Glutamatergic neuron (in vitro differentiated cells): ENCODE measurements around the gene DLX5. TPM values are rescaled to one million over a fixed set of nuclear protein-coding genes. Genes with fewer than 3 reads are reported as not detected.

Experiments used
- DNase-seq: peaks from one replicate; pipeline ENCODE4 v3.0.0; 2022
- H3K27ac Mint-ChIP-seq: one replicate; pipeline ENCODE4 v1.8.0; 2020; ENCODE audit warnings: mild to moderate bottlenecking, mixed read lengths, inconsistent platforms; ENCODE audit not compliant: unreplicated experiment
- H3K27me3 Mint-ChIP-seq: one replicate; pipeline ENCODE4 v1.8.0; 2020; ENCODE audit warnings: mild to moderate bottlenecking, moderate library complexity, mixed read lengths, inconsistent platforms; ENCODE audit not compliant: unreplicated experiment
- H3K36me3 Mint-ChIP-seq: one replicate; pipeline ENCODE4 v1.8.0; 2020; ENCODE audit warnings: mild to moderate bottlenecking, mixed read lengths, inconsistent platforms; ENCODE audit not compliant: unreplicated experiment
- H3K4me1 Mint-ChIP-seq: one replicate; pipeline ENCODE4 v1.8.0; 2020; ENCODE audit warnings: mild to moderate bottlenecking, low read depth, mixed read lengths, inconsistent platforms; ENCODE audit not compliant: unreplicated experiment
- H3K4me3 Mint-ChIP-seq: one replicate; pipeline ENCODE4 v1.8.0; 2020; ENCODE audit warnings: mild to moderate bottlenecking, mixed read lengths, inconsistent platforms; ENCODE audit not compliant: unreplicated experiment
- H3K9me3 Mint-ChIP-seq: one replicate; pipeline ENCODE4 v1.8.0; 2020; ENCODE audit warnings: mild to moderate bottlenecking, moderate library complexity, mixed read lengths, inconsistent platforms; ENCODE audit not compliant: unreplicated experiment
- total RNA-seq: library from RNA; stranded (reverse); fragmentation: NEBNext Ultra II Directional; extraction: Animal tissue kit (Norgen Biotek cat#: 25700); gene quantifications from one replicate; pipeline ENCODE4 v1.2.1, GENCODE V29; 2021; ENCODE audit not compliant: unreplicated experiment
- TF ChIP-seq, protein P1 (sequence below): fragments of 200-600 bp; sonication (generic); IDR thresholded peaks from one replicate; pipeline ENCODE4 v1.5.0; 2021; ENCODE audit not compliant: partially characterized antibody, unreplicated experiment

The DLX5 gene
- total RNA-seq, 1 donor from 2014 or later = not detected

- peaks cover 24% of the 10 kb centered on the region for H3K9me3 Mint-ChIP-seq
- peak overlapping the region; percentile 4 for H3K4me3 Mint-ChIP-seq
- H3K4me1 Mint-ChIP-seq = peaks cover 6% of the 10 kb centered on the region
- H3K36me3 Mint-ChIP-seq = no peaks in the 10 kb centered on the region
- H3K27me3 Mint-ChIP-seq = peaks cover 67% of the 10 kb centered on the region
- no peak for DNase-seq
- H3K27ac Mint-ChIP-seq = no peak overlapping the region
- TF ChIP-seq, protein P1, sequence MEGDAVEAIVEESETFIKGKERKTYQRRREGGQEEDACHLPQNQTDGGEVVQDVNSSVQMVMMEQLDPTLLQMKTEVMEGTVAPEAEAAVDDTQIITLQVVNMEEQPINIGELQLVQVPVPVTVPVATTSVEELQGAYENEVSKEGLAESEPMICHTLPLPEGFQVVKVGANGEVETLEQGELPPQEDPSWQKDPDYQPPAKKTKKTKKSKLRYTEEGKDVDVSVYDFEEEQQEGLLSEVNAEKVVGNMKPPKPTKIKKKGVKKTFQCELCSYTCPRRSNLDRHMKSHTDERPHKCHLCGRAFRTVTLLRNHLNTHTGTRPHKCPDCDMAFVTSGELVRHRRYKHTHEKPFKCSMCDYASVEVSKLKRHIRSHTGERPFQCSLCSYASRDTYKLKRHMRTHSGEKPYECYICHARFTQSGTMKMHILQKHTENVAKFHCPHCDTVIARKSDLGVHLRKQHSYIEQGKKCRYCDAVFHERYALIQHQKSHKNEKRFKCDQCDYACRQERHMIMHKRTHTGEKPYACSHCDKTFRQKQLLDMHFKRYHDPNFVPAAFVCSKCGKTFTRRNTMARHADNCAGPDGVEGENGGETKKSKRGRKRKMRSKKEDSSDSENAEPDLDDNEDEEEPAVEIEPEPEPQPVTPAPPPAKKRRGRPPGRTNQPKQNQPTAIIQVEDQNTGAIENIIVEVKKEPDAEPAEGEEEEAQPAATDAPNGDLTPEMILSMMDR = no peak
These were observed 12.9 kb downstream of the DLX5 start for GRCh38 chr7:97011536-97012364.

DNA sequence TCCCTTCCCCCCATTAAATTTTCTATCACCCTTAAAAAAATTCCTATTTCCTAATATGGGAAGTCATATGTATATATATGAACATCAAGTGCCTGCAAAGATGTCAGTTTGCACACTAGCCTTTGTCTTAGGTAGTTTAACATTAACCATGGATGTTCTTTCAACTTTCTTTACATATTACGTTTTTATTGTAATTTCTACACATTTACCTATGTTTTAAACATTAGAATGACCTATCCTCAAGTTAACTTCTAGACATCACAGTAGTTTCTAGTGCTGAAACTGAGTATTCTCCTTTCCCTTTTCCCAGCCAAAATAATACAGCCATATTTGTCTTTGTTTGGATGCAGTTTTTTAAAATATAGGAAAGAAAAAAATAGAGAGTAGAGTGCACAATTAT lies 13.5 kb downstream of the DLX5 start:
- peaks cover 5% of the 10 kb centered on the region for H3K4me1 Mint-ChIP-seq

DNA sequence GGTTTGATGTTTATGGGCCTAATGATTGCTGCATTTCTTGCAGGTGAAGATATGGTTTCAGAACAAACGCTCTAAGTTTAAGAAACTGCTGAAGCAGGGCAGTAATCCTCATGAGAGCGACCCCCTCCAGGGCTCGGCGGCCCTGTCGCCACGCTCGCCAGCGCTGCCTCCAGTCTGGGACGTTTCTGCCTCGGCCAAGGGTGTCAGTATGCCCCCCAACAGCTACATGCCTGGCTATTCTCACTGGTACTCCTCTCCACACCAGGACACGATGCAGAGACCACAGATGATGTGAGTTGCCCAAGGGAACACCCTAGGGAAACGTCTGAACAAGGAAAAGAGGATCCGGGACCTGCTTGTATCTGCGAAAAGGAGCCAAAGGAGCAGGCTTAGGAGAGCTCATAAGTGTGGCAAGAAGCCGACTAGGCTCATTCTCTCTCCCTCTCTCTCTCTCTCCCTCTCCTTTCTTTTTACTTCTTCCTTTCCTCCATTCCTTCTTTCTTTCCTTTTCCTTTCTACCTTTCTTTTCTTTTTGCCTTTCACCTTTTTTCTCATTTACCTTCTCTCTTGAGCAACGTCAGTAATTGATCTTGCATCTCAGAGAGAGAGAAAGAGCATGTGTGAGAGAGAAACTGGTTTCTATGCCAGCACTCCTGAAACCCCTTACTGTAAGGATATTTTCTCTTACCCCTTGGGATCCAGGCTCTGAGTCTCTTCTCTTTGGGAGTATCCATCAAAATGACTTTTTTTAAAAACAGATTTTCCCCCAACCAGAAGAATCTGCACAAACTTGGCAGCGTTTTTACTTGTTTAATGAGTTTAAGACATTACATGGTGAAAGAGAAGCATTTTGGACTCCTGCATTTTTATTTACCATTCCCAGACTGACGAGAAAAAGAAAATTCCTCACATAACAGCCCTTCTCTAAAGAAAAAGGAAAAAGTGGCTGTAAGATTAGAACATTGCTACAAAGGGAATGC lies 14.6 kb downstream of the DLX5 start:
- Mint-ChIP-seq H3K36me3 (no peaks in the 10 kb centered on the region), H3K4me1 (peaks cover 1% of the 10 kb centered on the region), H3K27me3 (peaks cover 60% of the 10 kb centered on the region), H3K9me3 (peaks cover 18% of the 10 kb centered on the region), H3K27ac (no peak overlapping the region), H3K4me3 (no peak overlapping the region)
- TF ChIP-seq, protein P1 = no peak
- DNase-seq = no peak

More for the DNA sequence above, 13.5 kb downstream of the DLX5 start:
- no peak overlapping the region for H3K4me3 Mint-ChIP-seq
- DNase-seq = no peak
- H3K9me3 Mint-ChIP-seq = peaks cover 24% of the 10 kb centered on the region
- peaks cover 66% of the 10 kb centered on the region for H3K27me3 Mint-ChIP-seq
- no peaks in the 10 kb centered on the region for H3K36me3 Mint-ChIP-seq
- H3K27ac Mint-ChIP-seq = no peak overlapping the region
- TF ChIP-seq, protein P1 = no peak

DNA sequence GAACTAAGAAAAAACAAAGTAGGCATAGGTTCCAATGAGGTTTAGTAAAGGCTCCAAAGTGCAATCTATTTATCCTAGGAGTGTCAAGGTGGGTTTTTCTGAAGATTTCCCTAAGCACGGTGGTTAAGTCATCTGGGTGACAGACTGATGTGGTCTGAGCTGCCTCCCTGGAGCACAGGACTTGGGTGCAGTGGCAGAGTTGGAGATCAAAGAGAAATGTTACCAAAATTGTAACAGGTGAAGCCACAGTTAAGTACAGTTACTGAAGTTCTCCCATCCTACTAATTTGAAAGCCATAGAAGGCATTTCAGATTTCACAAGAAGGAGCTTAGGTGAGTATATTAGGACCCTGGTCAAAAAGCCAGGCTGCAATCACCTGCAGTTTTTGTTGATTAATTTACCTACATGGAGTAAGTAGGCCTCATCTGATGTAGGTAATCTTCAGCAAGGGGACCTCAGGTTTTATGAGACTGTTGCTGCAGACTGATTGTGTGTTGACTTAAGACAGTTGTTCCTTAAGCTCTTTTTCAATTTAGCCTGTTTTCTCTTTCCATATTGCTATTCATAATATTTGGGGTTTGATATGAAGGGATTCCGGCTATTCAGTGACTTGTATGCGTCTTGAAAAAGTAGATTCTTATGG lies 16.2 kb downstream of the DLX5 start:
- Mint-ChIP-seq H3K4me1 (peaks cover 1% of the 10 kb centered on the region), H3K27me3 (peaks cover 51% of the 10 kb centered on the region), H3K4me3 (no peak overlapping the region), H3K9me3 (peaks cover 8% of the 10 kb centered on the region), H3K27ac (no peak overlapping the region), H3K36me3 (no peaks in the 10 kb centered on the region)
- TF ChIP-seq, protein P1 = no peak
- DNase-seq = no peak
